Measurements from ENCODE around the gene NBPF11.
"Not testable (repeated sequence)": the region's sequence is repeated elsewhere in the genome, so short reads cannot be mapped to it uniquely, and the experiment has no call there.

Gene NBPF11

GRCh38 chr1:148120395-148120794 lies 31.7 kb downstream of the NBPF11 start:
- H3K79me1 ChIP-seq (ENCODE audit: low read depth, low read length); H3K27ac ChIP-seq (replicated peaks; ENCODE audit: low read length); H3K36me3 ChIP-seq (replicated peaks in 1 of 2; ENCODE audit: control insufficient read depth in 2 of 2, insufficient read depth in 2 of 2, low read length in 2 of 2); H3K4ac ChIP-seq (ENCODE audit: low read length); H3K9me3 ChIP-seq (replicated peaks in 1 of 2; ENCODE audit: control insufficient read depth in 2 of 2, insufficient read depth in 1 of 2, low read depth in 1 of 2, low read length in 2 of 2); H3K14ac ChIP-seq (ENCODE audit: low read length); H2BK15ac ChIP-seq (ENCODE audit: low read length); H2AK5ac ChIP-seq (ENCODE audit: low read depth, low read length); H3K9ac ChIP-seq (ENCODE audit: low read depth, low read length, poor library complexity); H3K4me2 ChIP-seq (ENCODE audit: insufficient read depth, low read length, poor library complexity, severe bottlenecking); H3K27me3 ChIP-seq (ENCODE audit: control insufficient read depth in 3 of 3, insufficient read depth in 3 of 3, low read depth in 1 of 3, low read length in 3 of 3); H2AFZ ChIP-seq (ENCODE audit: low read length); H3K4me3 ChIP-seq (ENCODE audit: low read length in 2 of 2); H3K18ac ChIP-seq (ENCODE audit: low read length); H2BK12ac ChIP-seq (ENCODE audit: low read length); H3K4me1 ChIP-seq (ENCODE audit: control insufficient read depth in 2 of 2, insufficient read depth in 1 of 2, low read depth in 1 of 2, low read length in 2 of 2); H2BK5ac ChIP-seq (ENCODE audit: low read length); H4K91ac ChIP-seq (ENCODE audit: low read depth, low read length, poor library complexity); DNase-seq (ENCODE audit: low spot score); H4K8ac ChIP-seq (ENCODE audit: low read depth, low read length); H3K23ac ChIP-seq (ENCODE audit: low read depth, low read length, poor library complexity); H2BK120ac ChIP-seq (ENCODE audit: low read depth, low read length): not testable (repeated sequence)
- no CpG with 5 or more reads among the region's 5 CpGs for WGBS, 2 donors (ENCODE audit: extremely low coverage in 2 of 2, insufficient read length in 2 of 2, insufficient replicate concordance in 1 of 2)

- no CpG with 5 or more reads among the region's 2 CpGs for WGBS, 2 donors (ENCODE audit: extremely low coverage in 2 of 2, insufficient read length in 2 of 2, insufficient replicate concordance in 1 of 2)
These were observed 56.3 kb downstream of the NBPF11 start for GRCh38 chr1:148095732-148096131.

GRCh38 chr1:148086196-148086595 lies 65.9 kb downstream of the NBPF11 start:
- WGBS, 2 donors (ENCODE audit: extremely low coverage in 2 of 2, insufficient read length in 2 of 2, insufficient replicate concordance in 1 of 2) = no CpG with 5 or more reads among the region's 1 CpG

More at GRCh38 chr1:148095732-148096131, 56.3 kb downstream of the NBPF11 start:
- H2BK120ac ChIP-seq (ENCODE audit: low read depth, low read length); H2BK12ac ChIP-seq (ENCODE audit: low read length); H3K23ac ChIP-seq (ENCODE audit: low read depth, low read length, poor library complexity); H3K36me3 ChIP-seq (replicated peaks in 1 of 2; ENCODE audit: control insufficient read depth in 2 of 2, insufficient read depth in 2 of 2, low read length in 2 of 2); H3K18ac ChIP-seq (ENCODE audit: low read length); H2BK15ac ChIP-seq (ENCODE audit: low read length); H3K4me2 ChIP-seq (ENCODE audit: insufficient read depth, low read length, poor library complexity, severe bottlenecking); H2BK5ac ChIP-seq (ENCODE audit: low read length); H3K27me3 ChIP-seq (ENCODE audit: control insufficient read depth in 3 of 3, insufficient read depth in 3 of 3, low read depth in 1 of 3, low read length in 3 of 3); H2AFZ ChIP-seq (ENCODE audit: low read length); H3K9me3 ChIP-seq (replicated peaks in 1 of 2; ENCODE audit: control insufficient read depth in 2 of 2, insufficient read depth in 1 of 2, low read depth in 1 of 2, low read length in 2 of 2); H3K4ac ChIP-seq (ENCODE audit: low read length); H3K4me3 ChIP-seq (ENCODE audit: low read length in 2 of 2); H3K27ac ChIP-seq (replicated peaks; ENCODE audit: low read length); H2AK5ac ChIP-seq (ENCODE audit: low read depth, low read length); H3K79me1 ChIP-seq (ENCODE audit: low read depth, low read length); H3K14ac ChIP-seq (ENCODE audit: low read length); H4K91ac ChIP-seq (ENCODE audit: low read depth, low read length, poor library complexity); H4K8ac ChIP-seq (ENCODE audit: low read depth, low read length); DNase-seq (ENCODE audit: low spot score); H3K4me1 ChIP-seq (ENCODE audit: control insufficient read depth in 2 of 2, insufficient read depth in 1 of 2, low read depth in 1 of 2, low read length in 2 of 2); H3K9ac ChIP-seq (ENCODE audit: low read depth, low read length, poor library complexity): not testable (repeated sequence)

GRCh38 chr1:148081205-148081604 lies 70.9 kb downstream of the NBPF11 start:
- WGBS, 2 donors (ENCODE audit: extremely low coverage in 2 of 2, insufficient read length in 2 of 2, insufficient replicate concordance in 1 of 2) = no CpG with 5 or more reads among the region's 1 CpG
- not testable (repeated sequence) for H3K4ac ChIP-seq (ENCODE audit: low read length); H3K9me3 ChIP-seq (replicated peaks in 1 of 2; ENCODE audit: control insufficient read depth in 2 of 2, insufficient read depth in 1 of 2, low read depth in 1 of 2, low read length in 2 of 2); H3K14ac ChIP-seq (ENCODE audit: low read length); H2AK5ac ChIP-seq (ENCODE audit: low read depth, low read length); H2BK120ac ChIP-seq (ENCODE audit: low read depth, low read length); H3K9ac ChIP-seq (ENCODE audit: low read depth, low read length, poor library complexity); H3K27ac ChIP-seq (replicated peaks; ENCODE audit: low read length); H3K4me3 ChIP-seq (ENCODE audit: low read length in 2 of 2); H3K4me2 ChIP-seq (ENCODE audit: insufficient read depth, low read length, poor library complexity, severe bottlenecking); H4K91ac ChIP-seq (ENCODE audit: low read depth, low read length, poor library complexity); H2AFZ ChIP-seq (ENCODE audit: low read length); H4K8ac ChIP-seq (ENCODE audit: low read depth, low read length); H3K36me3 ChIP-seq (replicated peaks in 1 of 2; ENCODE audit: control insufficient read depth in 2 of 2, insufficient read depth in 2 of 2, low read length in 2 of 2); H2BK15ac ChIP-seq (ENCODE audit: low read length); H3K79me1 ChIP-seq (ENCODE audit: low read depth, low read length); H2BK5ac ChIP-seq (ENCODE audit: low read length); H3K18ac ChIP-seq (ENCODE audit: low read length); H3K27me3 ChIP-seq (ENCODE audit: control insufficient read depth in 3 of 3, insufficient read depth in 3 of 3, low read depth in 1 of 3, low read length in 3 of 3); H3K23ac ChIP-seq (ENCODE audit: low read depth, low read length, poor library complexity); DNase-seq (ENCODE audit: low spot score); H3K4me1 ChIP-seq (ENCODE audit: control insufficient read depth in 2 of 2, insufficient read depth in 1 of 2, low read depth in 1 of 2, low read length in 2 of 2); H2BK12ac ChIP-seq (ENCODE audit: low read length)

More at GRCh38 chr1:148086196-148086595, 65.9 kb downstream of the NBPF11 start:
- H3K23ac ChIP-seq (ENCODE audit: low read depth, low read length, poor library complexity); H3K4ac ChIP-seq (ENCODE audit: low read length); H3K9ac ChIP-seq (ENCODE audit: low read depth, low read length, poor library complexity); H3K14ac ChIP-seq (ENCODE audit: low read length); H3K4me3 ChIP-seq (ENCODE audit: low read length in 2 of 2); H2AFZ ChIP-seq (ENCODE audit: low read length); H4K8ac ChIP-seq (ENCODE audit: low read depth, low read length); H2BK120ac ChIP-seq (ENCODE audit: low read depth, low read length); H3K4me2 ChIP-seq (ENCODE audit: insufficient read depth, low read length, poor library complexity, severe bottlenecking); H3K9me3 ChIP-seq (replicated peaks in 1 of 2; ENCODE audit: control insufficient read depth in 2 of 2, insufficient read depth in 1 of 2, low read depth in 1 of 2, low read length in 2 of 2); H3K4me1 ChIP-seq (ENCODE audit: control insufficient read depth in 2 of 2, insufficient read depth in 1 of 2, low read depth in 1 of 2, low read length in 2 of 2); H4K91ac ChIP-seq (ENCODE audit: low read depth, low read length, poor library complexity); H2BK12ac ChIP-seq (ENCODE audit: low read length); H3K27me3 ChIP-seq (ENCODE audit: control insufficient read depth in 3 of 3, insufficient read depth in 3 of 3, low read depth in 1 of 3, low read length in 3 of 3); H2BK15ac ChIP-seq (ENCODE audit: low read length); H3K18ac ChIP-seq (ENCODE audit: low read length); H3K79me1 ChIP-seq (ENCODE audit: low read depth, low read length); DNase-seq (ENCODE audit: low spot score); H2BK5ac ChIP-seq (ENCODE audit: low read length); H2AK5ac ChIP-seq (ENCODE audit: low read depth, low read length); H3K27ac ChIP-seq (replicated peaks; ENCODE audit: low read length); H3K36me3 ChIP-seq (replicated peaks in 1 of 2; ENCODE audit: control insufficient read depth in 2 of 2, insufficient read depth in 2 of 2, low read length in 2 of 2): not testable (repeated sequence)

Measured in neuronal stem cell (in vitro differentiated cells).